Anterior cingulate cortex (tissue), 58 donors: Measurements from ENCODE around the gene SLC47A2.
A peak's percentile ranks its signal among the peaks of the same experiment; 100 is the strongest.

Experiments used
- DNase-seq, 58 donors: peaks; one replicate each; lab custom pipeline; 2025; lab: John Stamatoyannopoulos, UW

The SLC47A2 gene

GRCh38 chr17:19648475-19649273 lies 67.7 kb downstream of the SLC47A2 start, which contains the start of gene ALDH3A2:
ALDH3A2 (plus strand) TSS chr17:19648751; CDS start chr17:19648972, 221 bp downstream.
- DNase-seq, result peak; percentile 75 to 99 (median 97)

DNA sequence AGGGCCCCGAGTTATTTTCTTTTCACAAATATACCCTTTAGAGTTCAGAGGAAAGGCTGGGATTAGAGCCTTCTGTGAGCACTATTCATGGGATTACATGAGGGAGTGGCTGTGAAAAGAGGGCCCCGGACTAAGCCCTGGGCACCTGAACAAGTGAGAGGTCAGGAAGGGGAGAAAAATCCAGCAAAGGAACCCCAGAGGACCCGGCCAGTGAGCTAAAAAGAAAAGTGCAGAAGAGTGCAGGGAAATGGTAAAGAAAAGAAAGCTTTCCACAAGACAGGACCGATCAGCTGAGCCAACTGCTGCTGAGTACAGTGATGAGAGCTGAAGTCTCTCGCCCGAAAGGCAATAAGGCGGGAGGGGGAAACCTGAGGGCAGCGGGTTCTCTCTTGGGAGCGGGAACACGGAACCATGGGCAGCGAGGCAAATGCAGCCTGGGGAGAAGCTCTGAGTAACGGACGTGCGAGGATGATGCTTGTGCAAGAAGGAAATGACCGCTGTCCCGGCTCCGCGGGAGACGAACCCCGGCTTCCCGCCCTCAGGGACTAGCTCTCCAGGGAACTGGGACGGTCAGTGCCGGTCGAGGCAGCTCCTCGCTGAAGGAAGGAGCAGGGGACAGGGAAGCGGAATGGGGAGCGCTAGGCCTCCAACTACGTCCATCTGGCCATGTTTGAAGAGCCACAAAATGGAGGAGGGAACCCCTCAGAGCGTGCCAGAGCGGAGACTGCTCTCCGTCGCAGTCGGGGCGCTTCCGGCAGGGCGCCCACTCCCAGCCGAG lies 68.5 kb downstream of the SLC47A2 start:
- DNase-seq, result peak in 54 of 58 donors; percentile 33 to 90 (median 73)

GRCh38 chr17:19646788-19647696 lies 69.3 kb downstream of the SLC47A2 start:
- DNase-seq, result no peak

DNA sequence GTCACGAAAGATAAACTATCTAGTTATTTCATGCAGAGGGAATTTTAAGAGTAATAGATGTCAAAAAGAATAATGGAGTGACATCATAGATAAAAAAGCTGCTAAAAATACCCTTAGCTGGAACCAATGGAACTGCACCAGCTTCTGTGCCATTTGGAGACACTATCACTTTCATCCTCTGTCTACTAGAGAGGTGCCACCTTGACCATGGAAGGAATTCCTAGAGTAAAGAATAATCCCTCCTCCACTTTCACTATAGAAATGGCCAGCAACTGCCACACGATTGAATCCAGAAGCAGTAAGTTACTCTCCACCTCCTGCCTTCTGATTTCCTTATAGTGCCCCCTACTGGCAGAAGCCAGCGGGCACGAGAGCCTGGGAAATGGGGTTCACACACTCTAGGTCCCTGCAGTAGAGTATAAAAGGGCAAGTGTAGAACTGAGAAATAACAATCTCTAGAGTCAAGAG lies 70.6 kb downstream of the SLC47A2 start:
- DNase-seq, result peak in 39 of 58 donors; percentile 1 to 53 (median 23)

DNA sequence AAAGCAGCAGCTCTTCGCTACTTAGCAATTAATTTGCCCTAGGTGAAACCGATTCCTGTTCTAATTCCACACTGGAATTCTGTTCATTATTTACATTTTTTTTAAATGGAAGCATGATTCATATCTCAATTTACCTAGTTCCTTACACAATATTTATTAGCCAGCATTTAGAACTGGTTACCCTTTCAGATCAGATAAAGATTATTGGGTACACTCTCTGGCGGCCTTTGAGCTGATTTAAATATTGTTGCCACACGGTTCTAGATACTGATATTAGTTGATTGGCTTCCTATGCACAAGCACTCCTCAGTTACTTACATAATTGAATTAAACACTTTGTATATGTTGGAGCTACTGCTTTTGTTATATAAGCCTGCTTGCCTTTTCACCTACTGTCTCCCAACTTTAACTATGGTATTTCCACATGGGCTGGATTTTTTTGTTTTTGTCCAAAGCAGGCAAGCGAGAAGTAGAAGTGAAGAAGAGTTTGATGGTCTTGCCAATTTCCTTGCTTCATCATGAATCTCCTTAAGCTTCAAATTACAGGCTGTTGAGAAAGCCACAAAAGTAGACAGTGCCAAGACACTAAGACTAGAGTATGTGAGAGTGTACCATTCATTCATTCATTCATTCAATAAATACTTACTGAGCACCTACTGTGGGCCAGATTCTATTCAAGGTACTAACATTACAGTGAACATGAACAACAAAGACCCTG lies 71.7 kb downstream of the SLC47A2 start:
- no peak for DNase-seq

GRCh38 chr17:19642373-19642893 lies 74.0 kb downstream of the SLC47A2 start:
- no peak for DNase-seq

- no peak for DNase-seq
Measured at GRCh38 chr17:19641687-19642372, 74.6 kb downstream of the SLC47A2 start.

DNA sequence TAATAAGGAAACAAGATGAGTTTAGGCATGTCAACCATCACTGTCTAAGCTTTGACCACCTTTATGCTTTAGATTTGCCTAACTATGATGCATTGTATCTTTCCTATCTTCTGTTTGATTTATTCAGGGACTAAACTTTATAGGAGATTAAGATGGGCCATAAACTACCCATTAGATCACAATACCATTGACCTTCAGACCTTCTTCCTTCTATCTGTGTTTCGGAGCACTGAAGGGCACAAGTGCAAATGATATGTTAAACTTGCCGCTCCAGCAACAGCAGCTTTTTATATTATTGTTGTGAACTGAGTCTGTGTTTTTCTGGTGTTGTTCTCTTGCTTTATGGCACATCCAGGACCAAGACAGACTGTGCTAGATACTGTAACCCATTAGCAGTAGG lies 84.5 kb downstream of the SLC47A2 start:
- DNase-seq, result no peak

DNA sequence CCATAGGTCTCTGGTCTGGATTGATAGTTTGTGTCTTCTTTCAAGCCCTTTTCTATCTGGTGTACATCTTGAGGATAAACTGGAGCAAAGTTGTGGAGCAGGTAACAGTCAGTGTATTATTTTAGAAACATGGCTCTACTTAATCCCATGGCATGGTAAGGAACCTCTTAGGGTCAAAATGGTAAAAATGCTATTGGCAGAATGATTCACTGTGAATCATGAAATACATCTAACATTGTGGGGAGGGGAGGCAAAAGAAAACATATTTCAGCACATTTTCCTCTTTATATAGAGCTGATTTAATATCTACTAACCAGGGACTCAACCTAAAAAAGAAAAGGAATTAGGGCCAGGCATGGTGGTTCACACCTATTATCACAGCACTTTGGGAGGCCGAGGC lies 85.7 kb downstream of the SLC47A2 start:
- DNase-seq, result no peak

GRCh38 chr17:19630035-19630434 lies 86.3 kb downstream of the SLC47A2 start:
- DNase-seq, result no peak

- DNase-seq, result no peak
Measured at GRCh38 chr17:19629449-19629848, 86.9 kb downstream of the SLC47A2 start.
